ENCODE data around the gene CHD6.

GRCh38 chr20:41523857-41524256 lies 94.3 kb downstream of the CHD6 start:
- TF ChIP-seq CTCF (conservative IDR thresholded peaks at IDR 0.05) = no peak
- no peak for TF ChIP-seq ZFX (IDR thresholded peaks at IDR 0.05)

All from C4-2B (cell line).